ENCODE results near the gene IL31RA. TPM values are rescaled to one million over a fixed set of nuclear protein-coding genes. Genes with fewer than 3 reads are reported as not detected.
"Not testable (repeated sequence)": the region's sequence is repeated elsewhere in the genome, so short reads cannot be mapped to it uniquely, and the experiment has no call there.

Gene IL31RA
- total and polyA plus RNA-seq, 5 donors: not detected

GRCh38 chr5:55926476-55926875 lies 75.3 kb downstream of the IL31RA start:
- H3K4me1 ChIP-seq (ENCODE audit: control insufficient read depth, insufficient read depth, low read length): no peaks in the 10 kb centered on the region
- ATAC-seq (no peak), DNase-seq (no peak)
- H3K27ac ChIP-seq (ENCODE audit: low read length): no peak overlapping the region
- WGBS: 88% methylated on average over 5 of the region's 5 CpGs
- no peaks in the 10 kb centered on the region for H3K27me3 ChIP-seq (ENCODE audit: control insufficient read depth, insufficient read depth)
- no peak overlapping the region for H3K4me3 ChIP-seq (ENCODE audit: low read length)
- intact Hi-C loops (cut with DNase I): no loop called here
- H3K9me3 ChIP-seq (ENCODE audit: control insufficient read depth, low read length): no peaks in the 10 kb centered on the region

- intact Hi-C loops (cut with DNase I): no loop called here
- DNase-seq (no peak), ATAC-seq (no peak)
- Histone ChIP-seq H3K4me1 (ENCODE audit: control insufficient read depth, insufficient read depth, low read length) (no peaks in the 10 kb centered on the region), H3K4me3 (ENCODE audit: low read length) (no peak overlapping the region), H3K27me3 (ENCODE audit: control insufficient read depth, insufficient read depth) (no peaks in the 10 kb centered on the region), H3K9me3 (ENCODE audit: control insufficient read depth, low read length) (no peaks in the 10 kb centered on the region), H3K27ac (ENCODE audit: low read length) (no peak overlapping the region)
- WGBS: 92% methylated on average over 12 of the region's 12 CpGs
These were observed 76.9 kb downstream of the IL31RA start for GRCh38 chr5:55927861-55928655.

- DNase-seq: no peak
- Histone ChIP-seq H3K9me3 (ENCODE audit: control insufficient read depth, low read length) (no peaks in the 10 kb centered on the region), H3K27ac (ENCODE audit: low read length) (no peak overlapping the region), H3K27me3 (ENCODE audit: control insufficient read depth, insufficient read depth) (no peaks in the 10 kb centered on the region), H3K4me3 (ENCODE audit: low read length) (no peak overlapping the region), H3K4me1 (ENCODE audit: control insufficient read depth, insufficient read depth, low read length) (no peaks in the 10 kb centered on the region)
- no peak for ATAC-seq
- intact Hi-C loops (cut with DNase I): no loop called here
- 90% methylated on average over 12 of the region's 12 CpGs for WGBS
These were observed 78.1 kb downstream of the IL31RA start for GRCh38 chr5:55929020-55929799.

GRCh38 chr5:55932700-55933099 lies 81.5 kb downstream of the IL31RA start:
- DNase-seq (no peak), ATAC-seq (no peak)
- WGBS: 84% methylated on average over 4 of the region's 4 CpGs
- H3K4me3 ChIP-seq (ENCODE audit: low read length): no peak overlapping the region
- no peaks in the 10 kb centered on the region for H3K9me3 ChIP-seq (ENCODE audit: control insufficient read depth, low read length)
- H3K27me3 ChIP-seq (ENCODE audit: control insufficient read depth, insufficient read depth): no peaks in the 10 kb centered on the region
- no peak overlapping the region for H3K27ac ChIP-seq (ENCODE audit: low read length)
- no peaks in the 10 kb centered on the region for H3K4me1 ChIP-seq (ENCODE audit: control insufficient read depth, insufficient read depth, low read length)
- intact Hi-C loops (cut with DNase I): loop anchor here in 2 of 4 donors (10.0 kb wide), 1 partner anchor 272 kb away; no protein-coding TSS in a partner anchor

- 89% methylated on average over 14 of the region's 14 CpGs for WGBS
These were observed 82.4 kb downstream of the IL31RA start for GRCh38 chr5:55933377-55934114.

GRCh38 chr5:55934115-55934613 lies 83.0 kb downstream of the IL31RA start:
- no peak overlapping the region for H3K4me3 ChIP-seq (ENCODE audit: low read length)
- H3K27me3 ChIP-seq (ENCODE audit: control insufficient read depth, insufficient read depth): no peaks in the 10 kb centered on the region
- no peaks in the 10 kb centered on the region for H3K4me1 ChIP-seq (ENCODE audit: control insufficient read depth, insufficient read depth, low read length)
- ATAC-seq: peak in 1 of 2 donors; percentile 6
- WGBS: 90% methylated on average over 9 of the region's 9 CpGs
- no peak for DNase-seq
- no peak overlapping the region for H3K27ac ChIP-seq (ENCODE audit: low read length)
- H3K9me3 ChIP-seq (ENCODE audit: control insufficient read depth, low read length): no peaks in the 10 kb centered on the region
- intact Hi-C loops (cut with DNase I): loop anchor here in 3 of 4 donors (2.0 to 10.0 kb wide), 2 partner anchors 267 to 271 kb away; no protein-coding TSS in a partner anchor

More at GRCh38 chr5:55933377-55934114, 82.4 kb downstream of the IL31RA start:
- Histone ChIP-seq H3K27ac (ENCODE audit: low read length) (no peak overlapping the region), H3K9me3 (ENCODE audit: control insufficient read depth, low read length) (no peaks in the 10 kb centered on the region), H3K4me1 (ENCODE audit: control insufficient read depth, insufficient read depth, low read length) (no peaks in the 10 kb centered on the region), H3K27me3 (ENCODE audit: control insufficient read depth, insufficient read depth) (no peaks in the 10 kb centered on the region), H3K4me3 (ENCODE audit: low read length) (no peak overlapping the region)
- ATAC-seq: peak; percentile 8 to 46
- intact Hi-C loops (cut with DNase I): loop anchor here in 3 of 4 donors (2.0 to 10.0 kb wide), 2 partner anchors 267 to 271 kb away; no protein-coding TSS in a partner anchor
- no peak for DNase-seq

GRCh38 chr5:55934720-55935119 lies 83.6 kb downstream of the IL31RA start:
- no peak overlapping the region for H3K4me3 ChIP-seq (ENCODE audit: low read length)
- WGBS: 81% methylated on average over 2 of the region's 2 CpGs
- DNase-seq (no peak), ATAC-seq (no peak)
- no peak overlapping the region for H3K27ac ChIP-seq (ENCODE audit: low read length)
- H3K9me3 ChIP-seq (ENCODE audit: control insufficient read depth, low read length): no peaks in the 10 kb centered on the region
- intact Hi-C loops (cut with DNase I): loop anchor here in 3 of 4 donors (2.0 to 10.0 kb wide), 2 partner anchors 266 to 270 kb away; no protein-coding TSS in a partner anchor
- H3K4me1 ChIP-seq (ENCODE audit: control insufficient read depth, insufficient read depth, low read length): no peaks in the 10 kb centered on the region
- H3K27me3 ChIP-seq (ENCODE audit: control insufficient read depth, insufficient read depth): no peaks in the 10 kb centered on the region

GRCh38 chr5:55935371-55935770 lies 84.2 kb downstream of the IL31RA start:
- ATAC-seq (no peak), DNase-seq (no peak)
- Histone ChIP-seq H3K4me1 (ENCODE audit: control insufficient read depth, insufficient read depth, low read length) (no peaks in the 10 kb centered on the region), H3K27me3 (ENCODE audit: control insufficient read depth, insufficient read depth) (no peaks in the 10 kb centered on the region), H3K4me3 (ENCODE audit: low read length) (no peak overlapping the region), H3K9me3 (ENCODE audit: control insufficient read depth, low read length) (no peaks in the 10 kb centered on the region), H3K27ac (ENCODE audit: low read length) (no peak overlapping the region)
- WGBS: 84% methylated on average over 6 of the region's 6 CpGs
- intact Hi-C loops (cut with DNase I): loop anchor here in 3 of 4 donors (2.0 to 10.0 kb wide), 2 partner anchors 265 to 269 kb away; no protein-coding TSS in a partner anchor

- no peak overlapping the region for H3K4me3 ChIP-seq (ENCODE audit: low read length)
- intact Hi-C loops (cut with DNase I): loop anchor here in 3 of 4 donors (2.0 to 10.0 kb wide), 2 partner anchors 265 to 269 kb away; no protein-coding TSS in a partner anchor
- no peak overlapping the region for H3K27ac ChIP-seq (ENCODE audit: low read length)
- H3K9me3 ChIP-seq (ENCODE audit: control insufficient read depth, low read length): no peaks in the 10 kb centered on the region
- DNase-seq (peak; percentile 84 to 94 (median 90)), ATAC-seq (peak; percentile 73 to 81)
- H3K4me1 ChIP-seq (ENCODE audit: control insufficient read depth, insufficient read depth, low read length): no peaks in the 10 kb centered on the region
- no peaks in the 10 kb centered on the region for H3K27me3 ChIP-seq (ENCODE audit: control insufficient read depth, insufficient read depth)
- 26% methylated on average over 3 of the region's 3 CpGs for WGBS
These were observed 85.0 kb downstream of the IL31RA start for GRCh38 chr5:55936100-55936693.

GRCh38 chr5:55937598-55937997 lies 86.4 kb downstream of the IL31RA start:
- not testable (repeated sequence) for ATAC-seq; H3K27ac ChIP-seq (ENCODE audit: low read length); H3K27me3 ChIP-seq (ENCODE audit: control insufficient read depth, insufficient read depth); DNase-seq; H3K4me3 ChIP-seq (ENCODE audit: low read length); H3K9me3 ChIP-seq (ENCODE audit: control insufficient read depth, low read length); H3K4me1 ChIP-seq (ENCODE audit: control insufficient read depth, insufficient read depth, low read length)
- intact Hi-C loops (cut with DNase I): loop anchor here in 3 of 4 donors (2.0 to 10.0 kb wide), 2 partner anchors 263 to 267 kb away; no protein-coding TSS in a partner anchor

Measured in right cardiac atrium (tissue), 5 donors.